ENCODE data around the gene BABAM1. TPM values are rescaled to one million over a fixed set of nuclear protein-coding genes. Genes with fewer than 3 reads are reported as not detected.
"Not testable (repeated sequence)": the region's sequence is repeated elsewhere in the genome, so short reads cannot be mapped to it uniquely, and the experiment has no call there.

The BABAM1 gene
- total RNA-seq, 1 donor = 101 TPM

DNA sequence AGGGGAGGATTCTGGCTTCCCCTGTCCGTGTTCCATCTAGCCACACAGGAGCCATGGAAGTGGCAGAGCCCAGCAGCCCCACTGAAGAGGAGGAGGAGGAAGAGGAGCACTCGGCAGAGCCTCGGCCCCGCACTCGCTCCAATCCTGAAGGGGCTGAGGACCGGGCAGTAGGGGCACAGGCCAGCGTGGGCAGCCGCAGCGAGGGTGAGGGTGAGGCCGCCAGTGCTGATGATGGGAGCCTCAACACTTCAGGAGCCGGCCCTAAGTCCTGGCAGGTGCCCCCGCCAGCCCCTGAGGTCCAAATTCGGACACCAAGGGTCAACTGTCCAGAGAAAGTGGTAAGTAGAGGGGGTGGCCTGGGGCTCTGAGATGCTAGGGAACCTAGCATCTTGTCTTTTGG is 1.5 kb downstream of the BABAM1 start:
- H3K4me3 ChIP-seq (ENCODE audit: low read depth, low read length) = no peak overlapping the region
- TF ChIP-seq, protein P1, sequence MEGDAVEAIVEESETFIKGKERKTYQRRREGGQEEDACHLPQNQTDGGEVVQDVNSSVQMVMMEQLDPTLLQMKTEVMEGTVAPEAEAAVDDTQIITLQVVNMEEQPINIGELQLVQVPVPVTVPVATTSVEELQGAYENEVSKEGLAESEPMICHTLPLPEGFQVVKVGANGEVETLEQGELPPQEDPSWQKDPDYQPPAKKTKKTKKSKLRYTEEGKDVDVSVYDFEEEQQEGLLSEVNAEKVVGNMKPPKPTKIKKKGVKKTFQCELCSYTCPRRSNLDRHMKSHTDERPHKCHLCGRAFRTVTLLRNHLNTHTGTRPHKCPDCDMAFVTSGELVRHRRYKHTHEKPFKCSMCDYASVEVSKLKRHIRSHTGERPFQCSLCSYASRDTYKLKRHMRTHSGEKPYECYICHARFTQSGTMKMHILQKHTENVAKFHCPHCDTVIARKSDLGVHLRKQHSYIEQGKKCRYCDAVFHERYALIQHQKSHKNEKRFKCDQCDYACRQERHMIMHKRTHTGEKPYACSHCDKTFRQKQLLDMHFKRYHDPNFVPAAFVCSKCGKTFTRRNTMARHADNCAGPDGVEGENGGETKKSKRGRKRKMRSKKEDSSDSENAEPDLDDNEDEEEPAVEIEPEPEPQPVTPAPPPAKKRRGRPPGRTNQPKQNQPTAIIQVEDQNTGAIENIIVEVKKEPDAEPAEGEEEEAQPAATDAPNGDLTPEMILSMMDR (IDR thresholded peaks at IDR 0.05; ENCODE audit: insufficient read depth, low read depth, low read length) = no peak
- no peak for DNase-seq (ENCODE audit: low read depth)

DNA sequence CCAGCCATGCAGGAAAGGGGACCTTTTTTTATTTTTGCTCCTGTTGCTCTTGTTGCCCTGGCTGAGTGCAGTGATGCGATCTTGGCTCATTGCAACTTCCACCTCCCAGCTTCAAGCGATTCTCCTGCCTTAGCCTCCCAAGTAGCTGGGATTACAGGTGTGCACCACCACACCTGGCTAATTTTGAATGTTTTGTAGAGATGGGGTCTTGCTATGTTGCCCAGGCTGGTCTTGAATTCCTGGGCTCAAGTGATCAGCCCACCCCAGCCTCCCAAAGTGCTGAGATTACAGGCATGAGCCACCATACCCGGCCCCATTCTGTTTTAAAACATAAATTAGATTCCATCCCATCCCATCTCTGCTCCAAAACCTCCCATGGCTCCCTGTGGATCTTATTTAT is 7.6 kb downstream of the BABAM1 start:
- H3K4me3 ChIP-seq (ENCODE audit: low read depth, low read length); DNase-seq (ENCODE audit: low read depth): not testable (repeated sequence)

DNA sequence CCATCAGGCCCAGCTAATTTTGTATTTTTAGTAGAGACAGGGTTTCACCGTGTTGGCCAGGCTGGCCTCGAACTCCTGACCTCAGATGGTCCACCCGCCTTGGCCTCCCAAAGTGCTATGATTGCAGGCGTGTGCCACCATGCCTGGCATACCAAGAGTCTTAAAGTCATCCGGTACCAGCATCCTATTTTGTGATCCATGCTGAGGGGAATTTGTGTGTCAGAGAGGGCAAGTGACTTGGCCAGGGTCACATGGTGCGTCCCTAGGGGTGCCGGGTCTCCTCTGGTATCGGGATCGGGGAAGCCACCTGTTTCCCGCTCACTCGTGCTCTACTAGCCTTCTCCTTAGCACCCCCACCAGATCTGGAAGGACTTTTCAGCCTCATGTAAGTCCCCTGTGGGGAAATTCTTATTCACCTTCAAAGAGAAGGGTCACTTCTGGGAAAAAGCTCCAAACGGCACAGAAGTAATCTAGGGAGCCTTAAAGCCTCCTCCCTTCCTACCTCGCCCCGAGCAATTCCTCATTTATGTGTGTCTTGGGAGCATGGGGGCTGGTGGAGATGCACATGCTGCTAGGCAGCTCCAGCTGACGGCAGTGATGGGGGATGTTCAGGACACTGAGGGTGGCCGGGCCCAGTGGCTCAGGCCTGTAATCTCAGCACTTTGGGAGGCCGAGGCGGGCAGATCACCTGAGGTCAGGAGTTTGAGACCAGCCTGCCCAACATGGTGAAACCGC is 8.4 kb downstream of the BABAM1 start:
- TF ChIP-seq, protein P1 (IDR thresholded peaks at IDR 0.05; ENCODE audit: insufficient read depth, low read depth, low read length) = no peak
- no peak overlapping the region for H3K4me3 ChIP-seq (ENCODE audit: low read depth, low read length)
- no peak for DNase-seq (ENCODE audit: low read depth)

- TF ChIP-seq, protein P1 (IDR thresholded peaks at IDR 0.05; ENCODE audit: insufficient read depth, low read depth, low read length) = no peak
- H3K4me3 ChIP-seq (ENCODE audit: low read depth, low read length) = no peak overlapping the region
- no peak for DNase-seq (ENCODE audit: low read depth)
These were observed 12.2 kb downstream of the BABAM1 start for GRCh38 chr19:17279436-17279835.

GRCh38 chr19:17281391-17282304 is 14.4 kb downstream of the BABAM1 start, which contains the start of gene ANKLE1:
ANKLE1 (plus strand) TSS chr19:17281901; CDS start chr19:17281921, 20 bp downstream.
- TF ChIP-seq, protein P1 (IDR thresholded peaks at IDR 0.05; ENCODE audit: insufficient read depth, low read depth, low read length) = no peak
- no peak for DNase-seq (ENCODE audit: low read depth)
- peak within 1 kb of the TSS; percentile 55 for H3K4me3 ChIP-seq (ENCODE audit: low read depth, low read length)

DNA sequence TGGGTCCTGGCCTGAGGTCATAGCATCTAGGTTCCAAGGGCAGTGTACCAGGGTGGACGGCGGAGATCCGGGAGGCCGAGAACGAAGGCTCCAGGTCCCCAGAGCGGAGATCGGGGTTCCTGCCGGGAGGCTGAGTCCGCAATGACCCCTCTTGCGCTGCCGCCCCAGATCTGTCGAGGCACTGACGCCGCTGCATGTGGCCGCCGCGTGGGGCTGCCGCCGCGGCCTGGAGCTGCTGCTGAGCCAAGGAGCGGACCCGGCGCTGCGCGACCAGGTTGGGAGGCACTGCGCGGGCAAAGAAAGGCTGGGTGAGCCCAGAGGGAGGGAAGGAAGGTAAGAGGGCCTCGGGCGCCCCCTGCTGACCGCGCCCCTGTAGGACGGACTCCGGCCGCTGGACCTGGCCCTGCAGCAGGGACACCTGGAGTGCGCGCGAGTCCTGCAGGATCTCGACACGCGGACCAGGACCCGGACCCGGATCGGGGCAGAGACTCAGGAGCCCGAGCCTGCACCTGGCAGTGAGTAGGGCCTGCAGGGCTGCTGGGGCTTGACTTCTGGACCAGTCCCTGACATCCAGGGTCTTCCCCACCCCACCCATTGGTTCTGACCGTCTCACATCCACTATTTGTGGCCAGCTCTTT is 15.4 kb downstream of the BABAM1 start:
- TF ChIP-seq, protein P1 (IDR thresholded peaks at IDR 0.05; ENCODE audit: insufficient read depth, low read depth, low read length) = peak; percentile 85
- DNase-seq (ENCODE audit: low read depth) = peak; percentile 81
- H3K4me3 ChIP-seq (ENCODE audit: low read depth, low read length) = peak overlapping the region; percentile 55

Data from fibroblast of villous mesenchyme (primary cell).